Hippocampal formation (tissue), 2 donors: ENCODE results near the gene PRELP.
"Not testable (repeated sequence)": the region's sequence is repeated elsewhere in the genome, so short reads cannot be mapped to it uniquely, and the experiment has no call there.

ENCODE experiments used
- DNase-seq, 2 donors: peaks; one replicate each; lab custom pipeline; 2025; lab: John Stamatoyannopoulos, UW

PRELP gene

GRCh38 chr1:203475012-203475981, at the start of gene PRELP:
Gene PRELP (plus strand): TSS chr1:203475806. CDS start chr1:203483185, 7,379 bp downstream.
- peak; percentile 53 to 78 for DNase-seq

- DNase-seq, result no peak
Observed at GRCh38 chr1:203426366-203426765, 49.2 kb upstream of the PRELP start.

DNA sequence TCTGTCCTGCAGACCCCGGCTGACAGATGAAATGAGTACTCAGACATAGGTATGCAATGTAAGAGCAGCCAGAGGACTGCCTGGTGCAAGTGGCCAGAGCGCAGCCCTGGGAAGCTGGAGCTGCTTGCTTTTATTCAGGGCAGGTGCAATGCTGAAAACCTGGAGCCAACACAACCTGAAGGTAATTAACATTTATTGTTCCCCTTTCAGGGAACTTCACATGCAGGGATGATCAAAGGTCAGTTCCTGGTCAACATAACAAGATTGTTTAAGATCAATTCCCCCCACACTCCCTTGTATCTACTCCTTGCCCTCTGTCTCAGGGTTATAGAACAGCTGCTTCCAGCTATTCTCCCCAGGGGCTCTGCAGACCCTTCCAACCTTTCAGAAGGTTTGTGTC, 48.7 kb upstream of the PRELP start:
- no peak for DNase-seq

- no peak for DNase-seq
Observed at GRCh38 chr1:203427451-203427850, 48.2 kb upstream of the PRELP start.

GRCh38 chr1:203428981-203429599, 46.5 kb upstream of the PRELP start:
- no peak for DNase-seq

GRCh38 chr1:203435615-203436014, 40.0 kb upstream of the PRELP start:
- DNase-seq, result no peak

- DNase-seq, result no peak
Observed at GRCh38 chr1:203437696-203438315, 37.8 kb upstream of the PRELP start.

DNA sequence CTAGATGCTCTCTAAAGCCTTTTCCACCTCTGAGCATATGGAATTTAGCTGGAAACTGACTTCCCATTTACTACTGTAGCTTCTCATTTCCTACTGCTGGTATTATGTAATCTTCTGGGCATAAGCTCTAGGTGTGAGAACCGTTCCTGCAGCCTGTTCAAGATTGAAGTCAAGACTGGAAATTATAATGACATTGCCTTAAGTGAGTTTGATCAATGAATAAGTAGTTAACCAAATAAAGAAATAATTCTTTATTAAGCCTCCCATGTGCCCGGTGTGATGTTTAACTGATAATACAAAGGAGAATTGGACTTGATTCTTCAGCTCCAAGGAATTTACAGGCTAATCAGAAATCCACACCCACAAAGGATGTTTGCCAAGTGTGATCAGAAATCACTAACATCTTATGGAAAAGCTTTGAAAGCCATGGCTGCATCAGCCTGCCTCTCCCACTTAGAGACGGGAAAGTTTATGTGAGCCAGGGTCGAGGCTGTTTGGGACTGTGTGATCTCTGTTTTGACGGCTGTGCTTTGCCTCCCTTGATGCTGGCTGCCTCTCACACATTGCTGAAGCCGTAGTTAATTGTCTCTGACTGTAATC, 36.4 kb upstream of the PRELP start:
- DNase-seq, result peak in 1 of 2 donors; percentile 24

- DNase-seq, result peak; percentile 47 to 70
Observed at GRCh38 chr1:203440771-203441170, 34.8 kb upstream of the PRELP start.

GRCh38 chr1:203441766-203442165, 33.8 kb upstream of the PRELP start:
- no peak for DNase-seq

DNA sequence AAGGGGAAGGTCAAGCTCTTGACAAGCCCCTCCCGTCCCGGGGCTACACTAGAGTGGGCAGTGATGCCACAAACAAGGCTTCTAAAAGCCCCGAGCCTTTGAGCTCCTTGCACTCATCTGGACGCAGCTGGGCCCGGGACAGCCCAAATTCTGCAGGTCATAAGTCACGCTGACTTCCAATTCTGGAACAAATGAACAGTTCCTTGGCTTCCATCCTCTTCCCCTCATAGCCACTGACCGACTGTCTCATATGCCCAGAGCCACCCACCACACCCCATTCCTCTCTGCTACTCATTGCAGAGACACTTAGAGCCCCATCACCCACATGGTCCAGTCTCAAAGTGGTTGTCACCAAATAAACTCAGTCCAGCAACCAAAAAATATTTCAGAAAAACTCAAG, 32.8 kb upstream of the PRELP start:
- DNase-seq, result no peak

DNA sequence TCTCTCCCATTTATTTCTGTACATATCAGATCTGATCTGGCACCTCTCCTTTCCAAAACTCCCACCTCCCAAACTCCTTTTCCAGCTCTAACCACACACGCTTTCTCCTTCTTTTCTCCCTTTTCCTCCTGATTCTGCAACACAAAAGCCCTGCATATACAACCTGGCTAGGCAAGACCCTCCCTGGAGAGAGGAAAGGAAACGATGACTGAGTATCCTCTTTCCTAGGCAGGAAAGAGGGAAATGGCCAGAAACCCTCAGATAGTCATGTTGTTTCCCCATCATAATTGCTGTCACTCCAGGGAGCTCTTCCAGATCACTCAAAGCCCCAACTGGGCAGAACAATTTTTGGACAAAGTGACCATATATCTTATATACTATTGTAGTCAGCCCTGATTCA, 32.3 kb upstream of the PRELP start:
- DNase-seq, result no peak

DNA sequence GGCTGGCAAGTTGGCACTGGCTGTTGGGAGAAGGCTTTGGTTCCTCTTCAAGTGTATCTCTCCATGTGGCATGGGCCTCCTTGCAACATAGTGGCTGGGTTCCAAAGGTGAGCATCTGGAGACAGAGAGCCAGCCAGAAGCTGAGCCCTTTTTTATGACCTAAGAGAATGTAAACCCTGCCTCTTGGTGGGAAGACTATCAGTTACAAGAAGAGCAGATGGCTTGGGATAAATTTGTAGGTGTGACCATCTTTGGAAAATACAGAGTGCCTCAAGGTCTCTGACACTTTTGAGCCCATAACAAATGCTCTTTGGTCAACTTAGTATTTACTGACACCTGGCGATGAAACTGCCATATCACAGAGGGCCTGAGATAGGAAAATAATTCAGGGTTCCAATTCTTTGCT, 31.4 kb upstream of the PRELP start:
- no peak for DNase-seq

DNA sequence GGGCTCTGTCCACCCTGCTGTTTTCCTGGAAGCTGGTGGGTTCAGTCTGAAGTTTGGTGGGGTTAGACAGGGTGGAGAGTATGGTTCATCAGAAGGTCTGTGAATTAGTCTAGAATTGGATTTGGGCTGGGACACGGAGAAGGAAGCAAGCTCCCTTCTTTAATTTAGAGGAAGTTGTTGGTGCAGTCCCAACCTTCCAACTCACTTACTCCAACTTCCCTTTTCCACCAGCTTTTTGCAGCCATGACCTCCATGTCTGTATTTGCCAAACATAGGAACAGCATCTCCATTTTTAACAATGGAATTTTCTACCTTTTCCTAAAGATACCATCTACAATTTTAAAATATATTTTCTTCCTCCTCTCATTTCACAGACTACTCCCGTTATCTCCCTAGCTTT, 28.5 kb upstream of the PRELP start:
- DNase-seq, result no peak

DNA sequence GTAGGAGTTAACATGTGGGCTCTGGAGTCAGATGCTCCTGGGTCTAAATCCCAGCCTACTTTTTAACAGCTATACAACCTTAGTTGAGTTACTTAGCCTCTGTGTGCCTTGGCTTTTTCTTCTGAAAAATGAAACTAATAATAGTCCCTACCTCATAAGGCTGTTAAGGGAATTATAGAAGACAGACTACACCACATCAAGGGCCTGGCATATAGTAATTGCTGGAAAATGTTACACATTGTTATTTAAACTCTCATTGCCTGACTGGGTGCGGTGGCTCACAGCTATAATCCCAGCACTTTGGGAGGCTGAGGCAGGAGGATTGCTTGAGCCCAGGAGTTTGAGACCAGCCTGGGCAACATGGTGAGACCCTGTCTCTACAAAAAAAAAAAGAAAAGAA, 28.0 kb upstream of the PRELP start:
- not testable (repeated sequence) for DNase-seq

- no peak for DNase-seq
Observed at GRCh38 chr1:203448521-203449061, 27.0 kb upstream of the PRELP start.

DNA sequence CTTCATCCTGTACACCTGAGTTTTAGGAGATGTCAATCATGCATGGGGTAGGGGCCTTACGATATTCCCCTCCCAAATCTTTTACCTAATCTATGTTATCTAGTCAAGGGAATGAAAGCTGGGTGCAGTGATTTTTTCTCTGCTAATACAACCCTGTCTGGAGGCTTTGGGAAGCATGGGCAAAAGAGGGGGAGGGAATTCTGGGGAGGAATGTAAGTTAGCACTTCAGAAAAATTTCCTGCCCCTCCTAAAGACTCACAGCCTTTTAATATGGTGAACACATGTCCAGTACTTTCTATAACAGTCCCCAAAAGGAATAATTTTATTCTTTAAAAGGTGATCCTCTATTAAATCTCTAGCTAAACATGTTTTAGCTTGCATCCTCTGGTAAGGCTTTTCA, 25.6 kb upstream of the PRELP start:
- DNase-seq, result no peak

DNA sequence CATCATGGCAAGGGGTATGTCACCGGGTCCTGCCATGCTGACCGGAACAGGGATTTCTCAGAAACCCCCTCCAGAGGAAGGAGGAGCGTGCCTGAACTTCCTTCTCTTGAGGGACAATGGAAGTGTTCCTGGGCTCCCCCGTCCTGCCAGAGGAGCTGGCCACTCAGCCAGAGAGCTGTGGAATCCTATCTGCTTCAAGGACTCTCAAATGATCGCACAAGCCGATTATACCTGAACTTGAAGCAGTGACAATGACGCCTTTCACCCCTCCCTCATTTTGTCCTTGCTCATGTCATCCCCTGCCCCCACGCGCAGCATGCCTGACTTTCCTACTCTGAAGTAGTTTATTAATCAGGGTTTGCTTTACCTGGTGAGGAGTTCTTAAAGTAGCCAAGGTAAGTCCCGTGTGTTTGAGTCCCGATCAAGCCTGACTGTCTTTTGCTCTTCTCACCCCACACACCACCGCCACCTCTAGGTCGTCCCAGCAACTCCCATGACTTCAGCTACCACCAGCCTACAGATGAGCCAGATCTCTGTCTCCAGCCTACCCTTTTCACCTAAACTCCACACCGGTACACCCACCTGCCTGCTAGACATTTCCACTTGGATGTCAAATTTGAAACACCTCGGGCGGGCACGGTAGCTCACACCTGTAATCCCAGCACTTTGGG, 25.0 kb upstream of the PRELP start:
- DNase-seq, result no peak

DNA sequence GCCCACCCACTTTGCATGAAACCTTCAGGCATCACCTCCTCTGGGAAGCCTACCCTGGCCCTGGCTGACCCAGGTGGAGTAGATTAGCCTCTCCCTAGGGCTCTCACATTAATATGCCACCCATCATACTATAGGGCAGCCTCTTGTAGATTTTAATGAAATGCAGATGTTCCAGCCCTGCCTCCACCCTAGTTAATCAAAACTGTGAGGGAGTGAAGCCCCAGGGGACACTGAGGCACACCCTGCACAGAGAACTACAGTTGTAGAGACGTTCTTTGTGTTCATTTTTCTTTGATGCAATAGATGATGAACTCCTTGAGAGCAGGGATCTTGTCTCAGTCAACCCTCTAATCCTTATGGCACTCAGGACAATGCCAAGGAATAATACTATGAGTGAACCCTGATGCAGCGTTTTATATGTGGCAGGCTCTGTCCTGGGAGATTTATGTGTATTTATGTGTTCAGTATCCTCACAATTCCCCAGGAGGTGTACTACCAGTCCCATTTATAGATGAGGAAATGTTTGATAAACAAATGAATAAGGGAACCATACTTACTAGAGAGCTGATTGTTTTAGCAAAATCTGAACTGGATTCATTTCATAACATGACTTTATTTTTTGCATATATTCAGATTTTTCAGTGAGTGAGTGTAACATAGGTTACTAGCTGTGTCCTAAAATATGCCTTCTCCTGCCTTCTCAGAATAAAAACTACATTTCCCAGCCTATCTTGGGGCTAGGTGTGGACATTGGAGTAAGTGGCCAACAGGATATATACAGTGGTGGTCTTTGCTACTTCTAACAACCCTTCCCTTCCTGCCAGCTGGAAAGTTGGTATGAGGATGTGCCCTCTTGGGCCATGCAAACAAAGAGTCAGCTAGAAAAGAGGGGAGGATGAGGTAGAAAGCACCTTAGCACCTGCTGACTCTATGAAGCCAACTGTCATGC, 23.5 kb upstream of the PRELP start:
- no peak for DNase-seq

DNA sequence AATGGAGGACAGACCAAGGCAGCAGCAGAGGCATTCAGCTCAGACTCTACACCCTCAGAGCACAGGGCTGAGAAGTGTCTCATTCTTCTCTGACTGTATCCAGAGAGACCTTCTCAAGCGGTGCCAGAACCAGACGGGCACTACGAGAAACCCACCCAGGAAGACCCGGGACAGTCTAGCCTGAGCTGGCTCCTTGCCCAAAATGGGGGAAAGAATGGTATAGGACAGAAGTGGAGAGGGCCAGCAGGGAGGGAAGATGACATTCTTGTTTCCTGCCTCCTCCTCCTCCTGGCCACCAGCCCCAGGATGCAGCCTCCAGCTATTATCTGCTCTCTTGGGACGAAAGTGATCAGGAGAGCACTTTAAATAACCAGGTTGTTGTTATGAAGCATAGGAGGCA, 22.6 kb upstream of the PRELP start:
- DNase-seq, result no peak
